ENCODE results near the gene PKIG. TPM values are rescaled to one million over a fixed set of nuclear protein-coding genes. Genes with fewer than 3 reads are reported as not detected.

PKIG gene
- total and polyA plus RNA-seq, 2 experiments from 2014 or later = 47.6 to 51.9 TPM

DNA sequence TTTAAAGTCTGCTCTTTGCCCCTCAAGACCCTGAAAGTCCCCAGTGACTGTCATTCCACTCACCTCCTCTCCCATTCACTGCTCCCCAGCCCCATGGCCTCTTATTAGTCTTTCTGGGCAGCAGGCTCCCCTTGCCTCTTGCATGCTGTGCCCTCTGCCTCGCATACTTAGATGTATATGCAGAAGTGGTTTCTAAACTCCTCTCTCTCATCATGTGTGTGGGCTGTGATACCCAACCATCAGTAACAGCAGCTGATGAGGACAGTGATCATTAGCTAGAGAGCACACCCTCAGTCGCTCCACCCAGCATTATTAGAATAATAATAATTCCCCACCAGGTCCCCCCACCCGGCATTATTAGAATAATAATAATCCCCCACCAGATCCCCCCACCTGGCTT is 14.5 kb downstream of the PKIG start:
- no peak overlapping the region for H3K27ac ChIP-seq
- TF ChIP-seq EZH2 (IDR thresholded peaks at IDR 0.05; ENCODE audit: borderline replicate concordance) (no peak), EZH2phosphoT487 (IDR thresholded peaks at IDR 0.05; ENCODE audit: low read depth, severe bottlenecking, unreplicated experiment) (no peak)
- TF ChIP-seq, protein P1, sequence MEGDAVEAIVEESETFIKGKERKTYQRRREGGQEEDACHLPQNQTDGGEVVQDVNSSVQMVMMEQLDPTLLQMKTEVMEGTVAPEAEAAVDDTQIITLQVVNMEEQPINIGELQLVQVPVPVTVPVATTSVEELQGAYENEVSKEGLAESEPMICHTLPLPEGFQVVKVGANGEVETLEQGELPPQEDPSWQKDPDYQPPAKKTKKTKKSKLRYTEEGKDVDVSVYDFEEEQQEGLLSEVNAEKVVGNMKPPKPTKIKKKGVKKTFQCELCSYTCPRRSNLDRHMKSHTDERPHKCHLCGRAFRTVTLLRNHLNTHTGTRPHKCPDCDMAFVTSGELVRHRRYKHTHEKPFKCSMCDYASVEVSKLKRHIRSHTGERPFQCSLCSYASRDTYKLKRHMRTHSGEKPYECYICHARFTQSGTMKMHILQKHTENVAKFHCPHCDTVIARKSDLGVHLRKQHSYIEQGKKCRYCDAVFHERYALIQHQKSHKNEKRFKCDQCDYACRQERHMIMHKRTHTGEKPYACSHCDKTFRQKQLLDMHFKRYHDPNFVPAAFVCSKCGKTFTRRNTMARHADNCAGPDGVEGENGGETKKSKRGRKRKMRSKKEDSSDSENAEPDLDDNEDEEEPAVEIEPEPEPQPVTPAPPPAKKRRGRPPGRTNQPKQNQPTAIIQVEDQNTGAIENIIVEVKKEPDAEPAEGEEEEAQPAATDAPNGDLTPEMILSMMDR (IDR thresholded peaks at IDR 0.05; ENCODE audit: poor library complexity) = no peak
- no peak overlapping the region for H3K4me2 ChIP-seq
- peaks cover 11% of the 10 kb centered on the region for H3K4me1 ChIP-seq (ENCODE audit: insufficient read depth)
- no peaks in the 10 kb centered on the region for H3K9me2 ChIP-seq (replicated peaks; ENCODE audit: insufficient read depth)
- H4K20me1 ChIP-seq (ENCODE audit: insufficient read depth, poor library complexity, severe bottlenecking) = no peaks in the 10 kb centered on the region
- WGBS (ENCODE audit: low lambda C conversion rate, missing lambda C conversion rate) = 90% methylated on average over 3 of the region's 3 CpGs
- H3K36me3 ChIP-seq (replicated peaks; ENCODE audit: insufficient read depth, low read depth) = no peaks in the 10 kb centered on the region
- H3K79me2 ChIP-seq = peaks cover 13% of the 10 kb centered on the region
- H3K4me3 ChIP-seq = no peak overlapping the region
- no peaks in the 10 kb centered on the region for H3K27me3 ChIP-seq
- no peaks in the 10 kb centered on the region for H3K9me3 ChIP-seq (ENCODE audit: low read depth)
- no peak for DNase-seq (ENCODE audit: low spot score)
- H2AFZ ChIP-seq = no peak overlapping the region

DNA sequence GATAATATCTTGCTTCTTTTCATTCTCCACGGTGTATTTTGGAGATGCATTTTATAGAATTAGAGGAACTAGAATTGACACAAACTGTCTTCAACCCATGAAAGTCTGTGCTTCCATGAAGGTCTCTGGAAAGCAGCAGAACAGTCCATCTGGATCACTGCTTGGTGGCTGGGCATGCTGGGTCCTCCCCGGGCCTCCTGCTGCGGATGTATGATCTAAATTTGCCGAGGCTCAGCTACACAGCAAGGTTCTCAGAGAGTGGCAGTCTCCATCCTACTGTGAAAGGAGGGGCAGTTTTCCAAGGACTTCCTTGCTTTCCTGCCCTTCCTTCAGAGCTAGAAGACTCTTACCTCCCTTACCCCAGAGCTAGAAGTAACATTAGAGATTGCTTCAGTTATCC is 15.1 kb downstream of the PKIG start:
- Histone ChIP-seq H2AFZ (no peak overlapping the region), H3K4me1 (ENCODE audit: insufficient read depth) (peaks cover 16% of the 10 kb centered on the region), H3K36me3 (replicated peaks; ENCODE audit: insufficient read depth, low read depth) (no peaks in the 10 kb centered on the region), H3K4me3 (no peak overlapping the region), H3K9me3 (ENCODE audit: low read depth) (no peaks in the 10 kb centered on the region), H3K4me2 (no peak overlapping the region), H3K9me2 (replicated peaks; ENCODE audit: insufficient read depth) (no peaks in the 10 kb centered on the region), H3K27ac (no peak overlapping the region), H3K27me3 (no peaks in the 10 kb centered on the region), H4K20me1 (ENCODE audit: insufficient read depth, poor library complexity, severe bottlenecking) (no peaks in the 10 kb centered on the region), H3K79me2 (peaks cover 13% of the 10 kb centered on the region)
- TF ChIP-seq, protein P1 (IDR thresholded peaks at IDR 0.05; ENCODE audit: poor library complexity) = no peak
- no peak for TF ChIP-seq EZH2 (IDR thresholded peaks at IDR 0.05; ENCODE audit: borderline replicate concordance)
- WGBS (ENCODE audit: low lambda C conversion rate, missing lambda C conversion rate) = 88% methylated on average over 4 of the region's 4 CpGs
- DNase-seq (ENCODE audit: low spot score) = no peak

DNA sequence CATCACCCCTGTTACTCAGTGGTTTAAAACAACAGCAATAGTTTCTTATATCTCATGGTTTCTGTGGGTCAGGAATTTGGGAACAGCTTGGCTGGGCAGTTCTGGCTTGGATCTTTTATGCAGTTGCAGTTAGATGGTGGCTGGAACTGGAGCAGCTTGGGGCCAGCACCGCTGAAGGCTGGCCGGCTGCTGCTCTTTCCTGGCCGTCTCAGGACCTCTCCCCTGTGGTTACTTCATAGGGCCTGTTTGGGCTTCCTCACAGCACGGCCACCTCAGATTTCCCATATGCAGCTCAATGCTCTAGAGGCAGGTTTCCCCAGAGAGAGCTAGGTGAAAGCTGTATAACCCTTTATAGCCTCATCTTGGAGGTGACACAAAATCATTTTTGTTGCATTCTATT is 15.6 kb downstream of the PKIG start:
- peaks cover 16% of the 10 kb centered on the region for H3K4me1 ChIP-seq (ENCODE audit: insufficient read depth)

More for the DNA sequence above, 15.6 kb downstream of the PKIG start:
- H3K36me3 ChIP-seq (replicated peaks; ENCODE audit: insufficient read depth, low read depth) = no peaks in the 10 kb centered on the region
- TF ChIP-seq EZH2 (IDR thresholded peaks at IDR 0.05; ENCODE audit: borderline replicate concordance) = no peak
- TF ChIP-seq, protein P1 (IDR thresholded peaks at IDR 0.05; ENCODE audit: poor library complexity) = no peak
- no peak for TF ChIP-seq EZH2phosphoT487 (IDR thresholded peaks at IDR 0.05; ENCODE audit: low read depth, severe bottlenecking, unreplicated experiment)
- no peaks in the 10 kb centered on the region for H3K27me3 ChIP-seq
- H4K20me1 ChIP-seq (ENCODE audit: insufficient read depth, poor library complexity, severe bottlenecking) = no peaks in the 10 kb centered on the region
- peaks cover 14% of the 10 kb centered on the region for H3K79me2 ChIP-seq
- H2AFZ ChIP-seq = no peak overlapping the region
- no peaks in the 10 kb centered on the region for H3K9me2 ChIP-seq (replicated peaks; ENCODE audit: insufficient read depth)
- DNase-seq (ENCODE audit: low spot score) = no peak
- peak overlapping the region; percentile 54 for H3K27ac ChIP-seq
- H3K4me2 ChIP-seq = no peak overlapping the region
- no peaks in the 10 kb centered on the region for H3K9me3 ChIP-seq (ENCODE audit: low read depth)
- 90% methylated on average over 4 of the region's 4 CpGs for WGBS (ENCODE audit: low lambda C conversion rate, missing lambda C conversion rate)
- no peak overlapping the region for H3K4me3 ChIP-seq
